HepG2 (cell line): Measurements from ENCODE around the gene LRBA. TPM values are rescaled to one million over a fixed set of nuclear protein-coding genes. Genes with fewer than 3 reads are reported as not detected.

Experiments
- ARNTL ChIP-seq: sonication (generic); formaldehyde crosslinking; IDR thresholded peaks from 2 replicates; pipeline ENCODE4 v1.4.0; 2020; ENCODE audit warnings: mild to moderate bottlenecking, missing genetic modification reagents
- HOXA9 ChIP-seq: sonication (generic); formaldehyde crosslinking; IDR thresholded peaks from 2 replicates; pipeline ENCODE4 v1.8.1; 2022; ENCODE audit warnings: missing genetic modification reagents, mild to moderate bottlenecking, moderate library complexity, borderline replicate concordance
- JUND ChIP-seq: sonication (generic); formaldehyde crosslinking; IDR thresholded peaks from 2 replicates; pipeline ENCODE4 v1.8.0; 2022; ENCODE audit warnings: mild to moderate bottlenecking, missing genetic modification reagents
- KMT2A ChIP-seq: sonication (generic); formaldehyde crosslinking; IDR thresholded peaks from 2 replicates; pipeline ENCODE4 v1.4.0; 2020; ENCODE audit warnings: missing genetic modification reagents
- PRMT3 ChIP-seq: sonication (generic); formaldehyde crosslinking; IDR thresholded peaks from 2 replicates; pipeline ENCODE4 v1.8.1; 2022; ENCODE audit warnings: low read depth, mild to moderate bottlenecking, moderate library complexity, missing genetic modification reagents, borderline replicate concordance
- PTBP1 ChIP-seq: fragments of 200-400 bp; formaldehyde crosslinking; IDR thresholded peaks from 2 replicates; pipeline ENCODE4 v1.6.1; 2018; ENCODE audit warnings: low read length, low read depth; ENCODE audit not compliant: poor library complexity, severe bottlenecking
- SETDB1 ChIP-seq: sonication (generic); formaldehyde crosslinking; IDR thresholded peaks from 2 replicates; pipeline ENCODE4 v1.5.1; 2020; ENCODE audit warnings: missing genetic modification reagents, mild to moderate bottlenecking, borderline replicate concordance
- ZC3H13 ChIP-seq: sonication (generic); formaldehyde crosslinking; IDR thresholded peaks from 2 replicates; pipeline ENCODE4 v1.8.1; 2023; ENCODE audit warnings: mild to moderate bottlenecking, missing genetic modification reagents, moderate library complexity
- ZFX ChIP-seq: sonication (generic); formaldehyde crosslinking; IDR thresholded peaks from 2 replicates; pipeline ENCODE4 v1.4.0; 2020; ENCODE audit warnings: mild to moderate bottlenecking, low read depth, missing genetic modification reagents, moderate library complexity
- ZNF430 ChIP-seq: sonication (generic); formaldehyde crosslinking; IDR thresholded peaks from 2 replicates; pipeline ENCODE4 v1.9.0; 2021; ENCODE audit warnings: mild to moderate bottlenecking, missing genetic modification reagents
- ZNF605 ChIP-seq: sonication (generic); formaldehyde crosslinking; IDR thresholded peaks from 2 replicates; pipeline ENCODE4 v1.8.0; 2022; ENCODE audit warnings: mild to moderate bottlenecking, missing genetic modification reagents
- ZNF776 ChIP-seq: sonication (generic); formaldehyde crosslinking; IDR thresholded peaks from 2 replicates; pipeline ENCODE4 v1.4.0; 2020; ENCODE audit warnings: mild to moderate bottlenecking, missing genetic modification reagents
- polyA plus RNA-seq, 8 experiments: library from polyadenylated mRNA; depleted of rRNA in 3 of 8; stranded (reverse) in 7 of 8; unstranded in 1 of 8; fragments of >200 nt; fragmentation: Illumina TruSeq in 4 of 8; extraction: Trizol in 4 of 8; gene quantifications; 2 replicates each; pipeline versions ENCODE4 v1.2.1 to v1.2.3, GENCODE V29; 2011 to 2016; ENCODE audit warnings: low read depth in 4 of 8, missing spikeins in 1 of 8, mixed read lengths in 1 of 8; ENCODE audit not compliant: insufficient read depth in 1 of 8
- total RNA-seq, 5 experiments: library from RNA; depleted of rRNA; stranded (reverse); fragments of >200 nt; fragmentation: Illumina TruSeq; extraction: Trizol; gene quantifications; 2 replicates each; pipeline ENCODE4 v1.2.3, GENCODE V29; 2016; ENCODE audit warnings: low read depth in 1 of 5
- TF ChIP-seq, protein P1 (sequence below): sonication (generic); formaldehyde crosslinking; IDR thresholded peaks from 2 replicates; pipeline ENCODE4 v1.8.1; 2023; ENCODE audit warnings: mild to moderate bottlenecking, missing genetic modification reagents
- TF ChIP-seq, protein P2 (sequence below): sonication (generic); formaldehyde crosslinking; IDR thresholded peaks from 2 replicates; pipeline ENCODE4 v1.4.0; 2020; ENCODE audit warnings: missing genetic modification reagents
- TF ChIP-seq, protein P3 (sequence below): sonication (generic); formaldehyde crosslinking; IDR thresholded peaks from 2 replicates; pipeline ENCODE4 v1.4.0; 2020; ENCODE audit warnings: missing genetic modification reagents, borderline replicate concordance
- TF ChIP-seq, protein P4 (sequence below), 2 experiments: fragments of 450-650 bp in 1 of 2; sonication (generic) in 1 of 2; formaldehyde crosslinking; IDR thresholded peaks; 2 replicates each; pipeline versions ENCODE4 v1.5.0 to v1.8.0; 2020 to 2022; ENCODE audit warnings: mild to moderate bottlenecking in 1 of 2, missing genetic modification reagents in 1 of 2
- TF ChIP-seq, protein P5 (sequence below): sonication (generic); formaldehyde crosslinking; IDR thresholded peaks from 2 replicates; pipeline ENCODE4 v1.8.1; 2023; ENCODE audit warnings: mild to moderate bottlenecking, missing genetic modification reagents
- TF ChIP-seq, protein P6 (sequence below): sonication (generic); formaldehyde crosslinking; conservative IDR thresholded peaks from 2 replicates; pipeline ENCODE4 v1.4.0; 2020; ENCODE audit warnings: missing genetic modification reagents

LRBA gene
- total and polyA plus RNA-seq, 2 of the 13 experiments (the other 11 are each of a cell fraction or from before 2014, with no cell fraction given), result 21.0 to 37.2 TPM

DNA sequence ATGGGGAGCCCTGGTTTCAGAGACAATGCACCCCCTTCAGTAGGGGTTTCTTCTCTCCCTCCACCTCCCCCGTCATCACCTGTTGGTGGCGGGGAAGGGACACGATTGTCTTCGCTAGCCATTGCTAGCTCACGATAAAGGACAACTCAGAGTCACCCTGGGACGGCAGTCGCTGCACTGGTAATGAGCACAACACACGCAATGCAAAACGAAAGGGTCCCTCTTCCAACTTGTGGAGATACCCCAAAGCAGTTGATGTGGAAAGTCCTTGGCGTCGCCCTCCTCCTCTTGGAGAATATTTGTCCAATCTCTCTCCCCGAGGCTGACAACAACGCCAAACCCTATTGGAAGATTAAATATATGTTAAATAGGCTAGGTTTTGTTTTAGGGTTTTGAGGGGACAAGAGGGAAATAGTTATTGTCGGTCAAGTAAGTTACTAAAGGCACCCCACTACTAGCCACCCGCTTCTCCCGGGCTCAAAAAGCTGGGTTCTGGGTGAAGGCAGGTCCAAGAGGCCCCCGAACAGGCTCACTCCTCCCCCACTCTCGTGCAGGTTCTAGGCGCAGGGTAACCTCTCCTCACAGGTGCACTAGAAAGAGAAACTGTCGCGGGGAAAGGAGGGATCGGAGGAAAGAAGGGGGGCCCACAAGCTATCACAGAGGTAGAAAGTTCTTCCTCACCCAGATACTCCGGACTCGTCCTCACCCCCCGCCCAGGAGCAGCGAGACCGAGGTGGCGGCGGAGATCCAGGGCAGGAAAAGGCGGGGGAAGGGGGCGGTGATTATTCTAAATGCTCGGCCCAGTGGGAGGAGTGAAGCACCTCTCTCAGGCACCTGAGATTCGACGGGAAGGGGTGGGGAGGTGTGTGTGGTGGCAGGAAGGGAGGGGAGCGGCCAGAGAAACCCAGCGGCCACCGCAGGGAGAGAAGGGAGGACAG lies at the start of gene LRBA (continued):
- TF ChIP-seq, protein P1, sequence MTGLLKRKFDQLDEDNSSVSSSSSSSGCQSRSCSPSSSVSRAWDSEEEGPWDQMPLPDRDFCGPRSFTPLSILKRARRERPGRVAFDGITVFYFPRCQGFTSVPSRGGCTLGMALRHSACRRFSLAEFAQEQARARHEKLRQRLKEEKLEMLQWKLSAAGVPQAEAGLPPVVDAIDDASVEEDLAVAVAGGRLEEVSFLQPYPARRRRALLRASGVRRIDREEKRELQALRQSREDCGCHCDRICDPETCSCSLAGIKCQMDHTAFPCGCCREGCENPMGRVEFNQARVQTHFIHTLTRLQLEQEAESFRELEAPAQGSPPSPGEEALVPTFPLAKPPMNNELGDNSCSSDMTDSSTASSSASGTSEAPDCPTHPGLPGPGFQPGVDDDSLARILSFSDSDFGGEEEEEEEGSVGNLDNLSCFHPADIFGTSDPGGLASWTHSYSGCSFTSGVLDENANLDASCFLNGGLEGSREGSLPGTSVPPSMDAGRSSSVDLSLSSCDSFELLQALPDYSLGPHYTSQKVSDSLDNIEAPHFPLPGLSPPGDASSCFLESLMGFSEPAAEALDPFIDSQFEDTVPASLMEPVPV (CRISPR knock-in tag), result peak; percentile 26; the same call in 1 of the 2 replicates
- TF ChIP-seq, protein P2, sequence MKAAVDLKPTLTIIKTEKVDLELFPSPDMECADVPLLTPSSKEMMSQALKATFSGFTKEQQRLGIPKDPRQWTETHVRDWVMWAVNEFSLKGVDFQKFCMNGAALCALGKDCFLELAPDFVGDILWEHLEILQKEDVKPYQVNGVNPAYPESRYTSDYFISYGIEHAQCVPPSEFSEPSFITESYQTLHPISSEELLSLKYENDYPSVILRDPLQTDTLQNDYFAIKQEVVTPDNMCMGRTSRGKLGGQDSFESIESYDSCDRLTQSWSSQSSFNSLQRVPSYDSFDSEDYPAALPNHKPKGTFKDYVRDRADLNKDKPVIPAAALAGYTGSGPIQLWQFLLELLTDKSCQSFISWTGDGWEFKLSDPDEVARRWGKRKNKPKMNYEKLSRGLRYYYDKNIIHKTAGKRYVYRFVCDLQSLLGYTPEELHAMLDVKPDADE (CRISPR knock-in tag), result no peak
- no peak for TF ChIP-seq JUND (CRISPR knock-in tag)
- TF ChIP-seq ZFX, result no peak; the same call in 1 of the 2 replicates
- TF ChIP-seq KMT2A, result peak; percentile 27; the same call in 1 of the 2 replicates
- TF ChIP-seq ZNF776 (CRISPR knock-in tag), result no peak; the same call in 1 of the 2 replicates
- TF ChIP-seq, protein P3, sequence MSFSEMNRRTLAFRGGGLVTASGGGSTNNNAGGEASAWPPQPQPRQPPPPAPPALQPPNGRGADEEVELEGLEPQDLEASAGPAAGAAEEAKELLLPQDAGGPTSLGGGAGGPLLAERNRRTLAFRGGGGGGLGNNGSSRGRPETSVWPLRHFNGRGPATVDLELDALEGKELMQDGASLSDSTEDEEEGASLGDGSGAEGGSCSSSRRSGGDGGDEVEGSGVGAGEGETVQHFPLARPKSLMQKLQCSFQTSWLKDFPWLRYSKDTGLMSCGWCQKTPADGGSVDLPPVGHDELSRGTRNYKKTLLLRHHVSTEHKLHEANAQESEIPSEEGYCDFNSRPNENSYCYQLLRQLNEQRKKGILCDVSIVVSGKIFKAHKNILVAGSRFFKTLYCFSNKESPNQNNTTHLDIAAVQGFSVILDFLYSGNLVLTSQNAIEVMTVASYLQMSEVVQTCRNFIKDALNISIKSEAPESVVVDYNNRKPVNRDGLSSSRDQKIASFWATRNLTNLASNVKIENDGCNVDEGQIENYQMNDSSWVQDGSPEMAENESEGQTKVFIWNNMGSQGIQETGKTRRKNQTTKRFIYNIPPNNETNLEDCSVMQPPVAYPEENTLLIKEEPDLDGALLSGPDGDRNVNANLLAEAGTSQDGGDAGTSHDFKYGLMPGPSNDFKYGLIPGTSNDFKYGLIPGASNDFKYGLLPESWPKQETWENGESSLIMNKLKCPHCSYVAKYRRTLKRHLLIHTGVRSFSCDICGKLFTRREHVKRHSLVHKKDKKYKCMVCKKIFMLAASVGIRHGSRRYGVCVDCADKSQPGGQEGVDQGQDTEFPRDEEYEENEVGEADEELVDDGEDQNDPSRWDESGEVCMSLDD, result peak; percentile 45; the same call in 1 of the 2 replicates
- TF ChIP-seq, protein P4, sequence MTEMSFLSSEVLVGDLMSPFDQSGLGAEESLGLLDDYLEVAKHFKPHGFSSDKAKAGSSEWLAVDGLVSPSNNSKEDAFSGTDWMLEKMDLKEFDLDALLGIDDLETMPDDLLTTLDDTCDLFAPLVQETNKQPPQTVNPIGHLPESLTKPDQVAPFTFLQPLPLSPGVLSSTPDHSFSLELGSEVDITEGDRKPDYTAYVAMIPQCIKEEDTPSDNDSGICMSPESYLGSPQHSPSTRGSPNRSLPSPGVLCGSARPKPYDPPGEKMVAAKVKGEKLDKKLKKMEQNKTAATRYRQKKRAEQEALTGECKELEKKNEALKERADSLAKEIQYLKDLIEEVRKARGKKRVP (CRISPR knock-in tag; IDR thresholded peaks at IDR 0.05), result 0 out of 4 replicates have a peak, but pooled peaks of 1 of the 2 experiments have one; percentile 25
- TF ChIP-seq, protein P5, sequence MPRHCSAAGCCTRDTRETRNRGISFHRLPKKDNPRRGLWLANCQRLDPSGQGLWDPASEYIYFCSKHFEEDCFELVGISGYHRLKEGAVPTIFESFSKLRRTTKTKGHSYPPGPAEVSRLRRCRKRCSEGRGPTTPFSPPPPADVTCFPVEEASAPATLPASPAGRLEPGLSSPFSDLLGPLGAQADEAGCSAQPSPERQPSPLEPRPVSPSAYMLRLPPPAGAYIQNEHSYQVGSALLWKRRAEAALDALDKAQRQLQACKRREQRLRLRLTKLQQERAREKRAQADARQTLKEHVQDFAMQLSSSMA (CRISPR knock-in tag), result peak; percentile 51; the same call in 1 of the 2 replicates
- peak; percentile 34; the same call in 1 of the 2 replicates for TF ChIP-seq SETDB1
- TF ChIP-seq ZC3H13 (CRISPR knock-in tag), result peak; percentile 50; the same call in 1 of the 2 replicates
- TF ChIP-seq PTBP1, result no peak
- TF ChIP-seq HOXA9 (CRISPR knock-in tag), result 0 out of 2 replicates have a peak, but pooled peaks have one; percentile 6
- 0 out of 2 replicates have a peak, but pooled peaks have one; percentile 33 for TF ChIP-seq ZNF605 (CRISPR knock-in tag)
- TF ChIP-seq ZNF430, result peak; percentile 82; the same call in 1 of the 2 replicates
- no peak for TF ChIP-seq PRMT3
- TF ChIP-seq, protein P6, sequence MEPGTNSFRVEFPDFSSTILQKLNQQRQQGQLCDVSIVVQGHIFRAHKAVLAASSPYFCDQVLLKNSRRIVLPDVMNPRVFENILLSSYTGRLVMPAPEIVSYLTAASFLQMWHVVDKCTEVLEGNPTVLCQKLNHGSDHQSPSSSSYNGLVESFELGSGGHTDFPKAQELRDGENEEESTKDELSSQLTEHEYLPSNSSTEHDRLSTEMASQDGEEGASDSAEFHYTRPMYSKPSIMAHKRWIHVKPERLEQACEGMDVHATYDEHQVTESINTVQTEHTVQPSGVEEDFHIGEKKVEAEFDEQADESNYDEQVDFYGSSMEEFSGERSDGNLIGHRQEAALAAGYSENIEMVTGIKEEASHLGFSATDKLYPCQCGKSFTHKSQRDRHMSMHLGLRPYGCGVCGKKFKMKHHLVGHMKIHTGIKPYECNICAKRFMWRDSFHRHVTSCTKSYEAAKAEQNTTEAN (CRISPR knock-in tag), result no peak
- peak; percentile 26; the same call in 1 of the 2 replicates for TF ChIP-seq ARNTL
